GM13977 (cell line): ENCODE data around the gene BLOC1S3.
A peak's percentile ranks its signal among the peaks of the same experiment; 100 is the strongest.

Experiments used
- DNase-seq: peaks from one replicate; pipeline ENCODE4 v3.0.0; 2012; ENCODE audit warnings: low spot score
- in situ Hi-C: fragments of 300-500 bp; cut with MboI; formaldehyde crosslinking; loops from one replicate; pipeline ENCODE4 v1.12.0; 2022; ENCODE audit warnings: low sequenced_read_pairs, low pct_unique_long_range_greater_than_20kb, mixed read lengths, inconsistent platforms; ENCODE audit not compliant: unreplicated experiment
- TF ChIP-seq, protein P1 (sequence below): IDR thresholded peaks from 2 replicates; pipeline ENCODE4 v1.5.1; 2012; ENCODE audit warnings: mild to moderate bottlenecking, control low read depth; ENCODE audit not compliant: insufficient read depth; ENCODE audit errors: extremely low read depth, missing control alignments

Gene BLOC1S3

DNA sequence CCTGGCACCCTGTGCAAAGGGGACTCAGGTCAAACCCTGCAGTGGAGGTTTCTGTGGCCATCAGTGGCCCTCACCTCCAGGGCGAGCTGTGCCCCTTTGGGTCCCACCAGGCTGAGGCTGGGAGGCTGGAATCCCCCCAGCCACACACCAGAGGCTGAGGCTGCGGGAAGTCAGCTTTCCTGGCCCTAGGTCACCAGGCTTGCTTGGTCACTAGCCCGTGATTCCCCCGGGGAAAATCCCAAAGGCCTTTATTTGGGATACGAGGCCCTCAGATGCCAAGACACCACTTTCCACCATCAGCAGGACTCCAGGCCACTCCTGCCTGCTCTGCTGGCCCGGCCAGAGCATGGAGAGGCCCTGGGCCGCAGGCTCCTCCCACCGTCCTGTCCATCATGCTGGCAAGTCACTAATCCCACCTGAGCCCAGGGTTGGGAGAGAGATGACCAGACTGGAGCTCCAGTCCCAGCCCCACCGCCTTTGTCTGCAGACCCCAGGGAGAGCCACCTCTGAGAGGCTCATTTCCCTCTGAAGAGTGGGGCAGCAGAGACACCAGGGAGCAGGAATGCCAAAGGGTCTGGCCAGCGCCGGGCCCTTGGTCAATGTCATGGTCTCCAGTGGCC lies 22.5 kb upstream of the BLOC1S3 start:
- TF ChIP-seq, protein P1, sequence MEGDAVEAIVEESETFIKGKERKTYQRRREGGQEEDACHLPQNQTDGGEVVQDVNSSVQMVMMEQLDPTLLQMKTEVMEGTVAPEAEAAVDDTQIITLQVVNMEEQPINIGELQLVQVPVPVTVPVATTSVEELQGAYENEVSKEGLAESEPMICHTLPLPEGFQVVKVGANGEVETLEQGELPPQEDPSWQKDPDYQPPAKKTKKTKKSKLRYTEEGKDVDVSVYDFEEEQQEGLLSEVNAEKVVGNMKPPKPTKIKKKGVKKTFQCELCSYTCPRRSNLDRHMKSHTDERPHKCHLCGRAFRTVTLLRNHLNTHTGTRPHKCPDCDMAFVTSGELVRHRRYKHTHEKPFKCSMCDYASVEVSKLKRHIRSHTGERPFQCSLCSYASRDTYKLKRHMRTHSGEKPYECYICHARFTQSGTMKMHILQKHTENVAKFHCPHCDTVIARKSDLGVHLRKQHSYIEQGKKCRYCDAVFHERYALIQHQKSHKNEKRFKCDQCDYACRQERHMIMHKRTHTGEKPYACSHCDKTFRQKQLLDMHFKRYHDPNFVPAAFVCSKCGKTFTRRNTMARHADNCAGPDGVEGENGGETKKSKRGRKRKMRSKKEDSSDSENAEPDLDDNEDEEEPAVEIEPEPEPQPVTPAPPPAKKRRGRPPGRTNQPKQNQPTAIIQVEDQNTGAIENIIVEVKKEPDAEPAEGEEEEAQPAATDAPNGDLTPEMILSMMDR, result no peak
- DNase-seq, result peak; percentile 18
- in situ Hi-C loops, result no loop called here

DNA sequence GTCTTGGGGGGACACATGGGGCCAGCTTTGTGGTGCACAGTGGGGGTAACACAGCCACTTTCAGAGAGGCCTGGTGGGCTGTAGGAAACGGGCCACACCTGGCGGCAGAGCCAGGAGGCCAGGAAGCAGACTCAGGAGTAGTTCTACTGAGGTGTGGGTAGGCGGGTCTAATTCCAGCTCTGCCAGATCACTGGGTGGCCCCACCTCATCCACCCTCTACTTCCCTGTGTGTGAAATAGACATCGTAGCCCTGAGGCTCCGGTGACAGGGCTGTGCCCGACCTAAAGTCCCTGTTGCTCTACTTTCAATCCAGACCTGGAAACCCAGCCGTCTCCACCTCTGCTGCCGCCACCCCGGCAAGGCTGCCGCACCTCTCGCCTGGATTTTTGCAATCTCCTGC lies 21.8 kb upstream of the BLOC1S3 start:
- in situ Hi-C loops, result no loop called here
- TF ChIP-seq, protein P1, result no peak
- no peak for DNase-seq

DNA sequence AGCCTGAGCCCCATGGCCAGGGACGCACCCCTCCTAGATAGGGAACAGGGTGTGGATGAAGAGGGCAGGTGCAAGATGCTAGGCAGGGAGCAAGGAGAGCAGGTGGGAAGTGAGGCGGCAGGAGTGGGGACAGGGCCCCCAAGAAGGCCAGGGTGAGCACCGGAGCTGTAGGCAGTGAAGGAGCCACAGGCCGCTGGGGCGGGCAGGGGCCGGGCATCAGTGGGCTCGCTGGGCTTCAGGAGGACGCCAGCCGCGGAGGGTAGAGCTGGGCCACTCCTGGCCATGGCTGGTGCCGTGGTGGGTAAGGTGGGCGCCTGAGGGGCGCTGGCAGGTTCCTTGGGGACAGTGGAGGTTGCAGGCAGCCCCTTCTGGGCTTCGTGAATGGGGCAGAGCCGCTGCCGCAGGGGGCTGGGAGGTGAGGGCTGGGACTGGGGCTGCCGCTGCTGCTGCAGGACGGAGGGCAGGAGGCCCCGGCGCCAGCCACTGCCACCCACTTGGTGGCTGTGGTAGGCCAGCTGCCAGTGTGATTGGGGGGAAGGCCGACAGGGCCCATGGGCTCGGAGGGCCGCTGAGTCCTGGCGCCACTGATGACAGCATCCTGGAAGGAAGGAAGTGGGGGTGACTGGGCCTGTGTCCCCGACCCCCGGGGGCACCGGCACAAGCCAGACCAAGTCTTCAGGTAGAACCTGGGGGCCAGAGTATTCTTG lies 19.9 kb upstream of the BLOC1S3 start:
- TF ChIP-seq, protein P1, result no peak
- no peak for DNase-seq
- in situ Hi-C loops, result no loop called here

DNA sequence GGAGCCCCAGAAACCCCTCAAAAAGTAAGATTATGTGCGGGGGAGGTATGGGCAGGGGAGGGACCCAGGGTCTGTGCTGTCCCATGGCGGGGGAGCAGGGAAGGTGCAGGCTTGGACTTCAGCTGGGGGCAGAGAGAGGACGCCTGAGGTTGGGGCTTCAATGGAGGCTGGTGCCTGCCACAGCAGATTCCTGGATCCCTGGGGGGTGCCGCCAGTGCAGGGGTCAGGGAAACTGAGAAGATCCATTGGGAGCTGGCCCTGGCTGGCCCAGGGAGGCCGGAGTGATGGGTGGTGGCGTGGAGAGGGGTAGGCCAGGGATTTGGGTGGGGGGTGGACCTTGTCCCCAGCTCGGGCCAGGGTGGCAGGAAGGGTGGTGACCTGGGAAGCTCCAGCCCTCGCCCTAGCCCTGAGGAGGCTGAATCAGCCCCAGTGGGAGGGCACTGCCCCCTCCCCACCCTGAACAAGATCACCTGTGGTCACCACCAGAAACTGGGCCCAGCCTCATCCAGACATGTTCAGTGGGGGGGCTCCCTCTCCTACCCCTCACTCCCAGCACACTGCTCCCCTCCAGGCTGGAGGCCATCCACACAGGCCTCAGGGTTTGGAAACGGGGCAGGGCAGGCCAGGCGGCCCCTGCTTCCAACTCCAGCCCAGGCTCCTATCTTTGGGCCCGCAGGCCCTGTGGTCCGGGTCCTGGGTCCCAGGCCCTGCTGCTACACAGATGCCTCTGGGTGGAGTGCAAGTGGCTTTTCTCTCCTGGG lies 19.2 kb upstream of the BLOC1S3 start:
- in situ Hi-C loops, result no loop called here
- DNase-seq, result peak; percentile 22
- TF ChIP-seq, protein P1, result no peak

DNA sequence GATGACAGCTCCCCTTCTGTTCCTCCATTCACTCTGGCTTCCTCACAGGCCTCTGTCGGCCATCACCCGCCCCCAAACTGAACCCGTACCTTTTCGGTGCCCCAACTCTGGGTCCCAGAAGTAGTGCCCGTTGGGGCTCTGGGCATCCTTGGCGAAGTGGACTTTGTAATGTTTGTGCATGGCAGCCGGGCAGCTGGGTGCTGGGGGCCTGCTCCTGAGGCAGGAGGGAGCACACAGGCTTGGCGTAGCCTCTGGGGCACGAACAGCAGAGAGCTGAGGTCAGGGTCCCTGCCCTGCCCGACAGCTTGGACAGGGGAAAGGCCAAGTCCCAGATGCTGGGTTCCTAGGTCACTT lies 18.6 kb upstream of the BLOC1S3 start:
- peak; percentile 23 for DNase-seq
- in situ Hi-C loops, result no loop called here
- TF ChIP-seq, protein P1, result no peak

DNA sequence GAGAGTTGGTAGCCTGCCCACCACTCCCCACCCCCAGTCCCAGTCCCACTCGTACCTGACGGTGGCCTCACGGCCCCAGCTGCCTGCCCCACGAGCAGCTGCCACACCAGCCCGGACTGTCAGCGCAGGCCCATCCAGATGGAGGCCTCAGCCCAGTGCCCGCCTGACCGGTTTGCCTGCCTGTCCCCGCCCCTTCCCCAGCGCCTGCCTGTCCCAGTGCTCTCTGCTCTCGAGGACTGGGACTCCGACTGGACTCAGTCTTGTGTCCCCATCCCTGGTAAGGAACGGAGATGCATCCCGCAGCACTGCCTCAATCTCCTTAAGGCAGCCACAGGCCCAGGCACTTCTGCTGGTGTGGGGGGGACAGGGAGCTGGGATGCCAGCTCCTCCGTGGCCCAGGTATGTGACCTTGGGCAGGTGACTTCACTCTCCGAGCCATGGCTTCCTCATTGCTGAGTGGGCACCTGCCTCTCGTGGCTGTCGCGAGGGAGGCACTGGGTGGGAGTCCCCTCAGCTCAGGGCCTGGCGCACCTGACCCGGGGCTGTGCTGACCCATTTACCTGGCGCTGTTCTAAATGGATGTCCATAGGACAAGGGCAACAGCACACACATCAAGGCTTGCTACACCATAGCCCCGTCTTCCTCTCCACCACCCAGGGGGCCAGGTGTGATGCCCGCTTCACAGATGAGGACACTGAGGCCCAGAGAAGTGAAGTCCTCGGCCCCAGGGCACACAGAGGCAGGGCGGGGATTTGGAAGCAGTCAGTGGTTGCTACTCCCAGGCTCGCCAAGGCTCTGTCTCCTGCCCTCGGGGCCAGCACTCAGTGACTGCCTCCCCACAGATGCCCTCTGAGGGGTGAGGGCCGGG lies 17.5 kb upstream of the BLOC1S3 start, which contains the start of gene NKPD1:
Gene NKPD1, minus strand, starts transcription at position 113 of the 868 bp plus-strand sequence. CDS start 832 bp downstream, outside the sequence.
- TF ChIP-seq, protein P1, result no peak
- DNase-seq, result no peak
- in situ Hi-C loops, result no loop called here
